HG03460 (cell line): ENCODE data around the gene GPR150.

Experiments
- ATAC-seq: cut with Tn5 transposase; IDR thresholded peaks from one replicate; pipeline ENCODE4 v1.9.1; 2021; ENCODE audit not compliant: unreplicated experiment

The GPR150 gene

GRCh38 chr5:95647886-95648860 is 28.3 kb downstream of the GPR150 start:
- ATAC-seq, result no peak

- no peak for ATAC-seq
These were observed 29.4 kb downstream of the GPR150 start for GRCh38 chr5:95649274-95649673.

- ATAC-seq, result no peak
These were observed 30.1 kb downstream of the GPR150 start for GRCh38 chr5:95649842-95650620.

GRCh38 chr5:95652849-95653248 is 33.0 kb downstream of the GPR150 start:
- ATAC-seq, result no peak

GRCh38 chr5:95654196-95654595 is 34.3 kb downstream of the GPR150 start:
- ATAC-seq, result no peak

GRCh38 chr5:95655575-95655974 is 35.7 kb downstream of the GPR150 start:
- ATAC-seq, result no peak

- ATAC-seq, result no peak
These were observed 40.2 kb downstream of the GPR150 start for GRCh38 chr5:95660060-95660459.

- ATAC-seq, result no peak
These were observed 43.1 kb downstream of the GPR150 start for GRCh38 chr5:95662946-95663345.

- no peak for ATAC-seq
These were observed 44.4 kb downstream of the GPR150 start for GRCh38 chr5:95664204-95664786.

GRCh38 chr5:95667061-95667618 is 47.3 kb downstream of the GPR150 start:
- no peak for ATAC-seq

GRCh38 chr5:95667678-95668077 is 47.8 kb downstream of the GPR150 start:
- no peak for ATAC-seq

GRCh38 chr5:95668216-95668615 is 48.3 kb downstream of the GPR150 start:
- no peak for ATAC-seq

GRCh38 chr5:95668728-95669127 is 48.8 kb downstream of the GPR150 start:
- ATAC-seq, result no peak

- no peak for ATAC-seq
These were observed 49.7 kb downstream of the GPR150 start for GRCh38 chr5:95669540-95669939.

- ATAC-seq, result no peak
These were observed 50.1 kb downstream of the GPR150 start for GRCh38 chr5:95669985-95670384.

- ATAC-seq, result no peak
These were observed 50.7 kb downstream of the GPR150 start for GRCh38 chr5:95670568-95670967.
